Neural progenitor cell (in vitro differentiated cells): ENCODE measurements around the gene RNF169.
A peak's percentile ranks its signal among the peaks of the same experiment; 100 is the strongest.

Source experiments
- EZH2 ChIP-seq: fragments of 200-600 bp; sonication (generic); IDR thresholded peaks from 2 replicates; pipeline ENCODE4 v1.6.1; 2017; ENCODE audit warnings: antibody characterized with exemption, mild to moderate bottlenecking, moderate library complexity
- TF ChIP-seq, protein P1 (sequence below): fragments of 200-600 bp; sonication (generic); IDR thresholded peaks from 2 replicates; pipeline ENCODE4 v1.5.1; 2017; ENCODE audit warnings: antibody characterized with exemption, mild to moderate bottlenecking

DNA sequence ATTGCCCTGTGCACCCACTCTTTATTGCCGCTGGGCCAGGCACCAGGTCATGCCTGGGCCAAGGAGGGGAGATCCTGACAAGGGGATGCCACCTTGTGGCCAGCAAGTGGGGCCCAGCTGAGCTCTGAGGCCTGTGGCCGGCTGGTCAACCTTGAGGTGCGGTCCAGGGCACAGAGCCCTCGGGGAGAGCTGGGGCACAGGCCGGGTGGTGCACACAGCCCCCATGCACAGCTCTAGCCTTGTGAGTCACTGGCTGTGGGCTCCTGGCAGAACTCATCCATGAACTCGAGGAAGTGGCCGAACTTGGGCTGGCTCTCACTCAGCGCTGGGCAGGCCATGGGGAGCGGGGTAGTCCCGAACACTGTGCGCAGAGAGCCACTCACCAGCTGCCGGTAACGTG is 94.3 kb downstream of the RNF169 start:
- TF ChIP-seq, protein P1, sequence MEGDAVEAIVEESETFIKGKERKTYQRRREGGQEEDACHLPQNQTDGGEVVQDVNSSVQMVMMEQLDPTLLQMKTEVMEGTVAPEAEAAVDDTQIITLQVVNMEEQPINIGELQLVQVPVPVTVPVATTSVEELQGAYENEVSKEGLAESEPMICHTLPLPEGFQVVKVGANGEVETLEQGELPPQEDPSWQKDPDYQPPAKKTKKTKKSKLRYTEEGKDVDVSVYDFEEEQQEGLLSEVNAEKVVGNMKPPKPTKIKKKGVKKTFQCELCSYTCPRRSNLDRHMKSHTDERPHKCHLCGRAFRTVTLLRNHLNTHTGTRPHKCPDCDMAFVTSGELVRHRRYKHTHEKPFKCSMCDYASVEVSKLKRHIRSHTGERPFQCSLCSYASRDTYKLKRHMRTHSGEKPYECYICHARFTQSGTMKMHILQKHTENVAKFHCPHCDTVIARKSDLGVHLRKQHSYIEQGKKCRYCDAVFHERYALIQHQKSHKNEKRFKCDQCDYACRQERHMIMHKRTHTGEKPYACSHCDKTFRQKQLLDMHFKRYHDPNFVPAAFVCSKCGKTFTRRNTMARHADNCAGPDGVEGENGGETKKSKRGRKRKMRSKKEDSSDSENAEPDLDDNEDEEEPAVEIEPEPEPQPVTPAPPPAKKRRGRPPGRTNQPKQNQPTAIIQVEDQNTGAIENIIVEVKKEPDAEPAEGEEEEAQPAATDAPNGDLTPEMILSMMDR, result peak; percentile 17
- no peak for TF ChIP-seq EZH2
